A172 (cell line): ENCODE results near the gene TBC1D9B. TPM values are rescaled to one million over a fixed set of nuclear protein-coding genes. Genes with fewer than 3 reads are reported as not detected.

Experiments used
- DNase-seq: peaks from one replicate; pipeline ENCODE4 v3.0.0-alpha.2; 2015; ENCODE audit warnings: low spot score
- total RNA-seq: library from RNA; depleted of rRNA; stranded (reverse); fragments of >200 nt; shearing (Covaris generic); gene quantifications from 2 replicates; pipeline ENCODE4 v1.2.3, GENCODE V29; 2014; rRNA removed

TBC1D9B gene
- total RNA-seq = 72.4 and 87.9 TPM in 2 replicates

DNA sequence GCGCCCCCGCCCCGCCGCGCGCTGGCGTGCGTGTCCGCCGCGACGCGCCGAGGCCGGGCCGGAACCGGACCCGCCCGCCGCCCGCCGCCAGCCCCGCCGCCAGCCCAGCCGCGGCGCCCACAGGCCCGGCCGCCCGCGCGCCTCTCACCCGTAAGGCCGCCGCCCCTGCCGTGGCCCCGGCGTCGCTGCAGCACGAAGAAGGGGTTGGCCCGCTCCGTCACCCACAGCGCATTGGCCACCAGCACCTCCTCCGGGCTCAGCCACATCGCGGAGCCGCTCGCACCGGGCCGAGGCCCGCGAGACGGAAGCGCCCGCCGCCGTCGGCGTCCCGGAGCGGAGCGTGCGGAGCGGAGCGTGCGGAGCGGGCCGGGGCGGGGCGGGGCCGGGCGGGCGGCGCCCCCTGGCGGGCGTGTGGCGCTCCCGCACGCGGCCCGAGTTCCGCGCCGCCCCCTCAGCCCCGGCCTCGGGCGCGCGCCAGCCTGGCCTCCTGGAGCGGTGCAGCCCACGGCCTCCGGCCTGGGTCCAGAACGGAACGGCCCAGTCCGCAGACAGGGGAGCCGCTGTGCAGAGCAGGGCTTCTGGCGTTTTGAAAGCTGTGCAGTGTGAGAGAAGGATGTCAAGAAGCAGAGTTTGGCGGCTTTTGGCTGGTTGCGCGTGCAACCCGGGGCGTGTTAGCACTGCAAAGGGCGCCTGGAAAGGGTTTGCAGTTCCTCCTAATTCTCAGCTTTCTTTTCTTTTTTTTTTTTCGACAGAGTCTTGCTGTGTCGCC, at the start of gene TBC1D9B:
Gene TBC1D9B, minus strand, starts transcription at position 342 of the 769 bp plus-strand sequence. Its CDS starts 76 bp downstream, at position 266.
- DNase-seq = peak; percentile 40

DNA sequence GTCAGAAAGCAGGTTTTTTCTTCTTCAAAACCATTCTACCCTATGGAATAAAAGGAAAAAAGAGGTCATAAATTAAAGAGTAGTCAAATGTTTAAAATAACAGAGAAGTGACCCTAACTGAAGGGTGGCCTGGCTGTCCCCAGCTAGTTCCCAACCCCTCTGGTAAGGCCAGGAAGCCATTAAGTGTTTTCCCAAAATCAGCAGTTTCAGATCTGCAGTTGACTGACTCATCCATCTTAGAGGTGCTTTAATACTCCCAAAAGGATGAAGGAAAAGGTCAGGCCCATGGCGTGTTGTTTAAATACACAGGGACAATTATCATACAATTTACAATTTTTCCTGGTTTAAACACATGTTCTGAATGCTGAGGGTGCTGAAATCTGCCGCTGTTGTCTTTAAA, 47.9 kb upstream of the TBC1D9B start:
- DNase-seq = no peak

DNA sequence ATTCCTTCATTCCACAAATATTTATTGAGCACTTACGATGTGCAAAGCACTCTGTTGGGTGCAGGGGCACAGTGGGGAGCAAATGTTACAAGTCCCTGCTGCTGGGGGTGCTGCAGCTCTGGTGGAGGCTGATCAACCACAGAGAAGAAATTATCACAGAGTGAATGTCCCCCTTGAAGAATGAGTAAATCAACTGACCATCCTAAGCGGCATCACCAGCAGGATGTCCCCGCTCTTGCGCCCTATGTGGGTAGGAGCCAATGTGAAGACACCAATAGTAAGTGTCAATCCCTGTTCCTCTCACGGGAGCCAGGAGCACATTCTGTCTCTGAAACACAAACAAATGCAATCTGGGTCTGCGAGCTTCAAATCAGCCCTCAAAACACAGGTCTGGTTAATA, 47.4 kb upstream of the TBC1D9B start:
- no peak for DNase-seq

DNA sequence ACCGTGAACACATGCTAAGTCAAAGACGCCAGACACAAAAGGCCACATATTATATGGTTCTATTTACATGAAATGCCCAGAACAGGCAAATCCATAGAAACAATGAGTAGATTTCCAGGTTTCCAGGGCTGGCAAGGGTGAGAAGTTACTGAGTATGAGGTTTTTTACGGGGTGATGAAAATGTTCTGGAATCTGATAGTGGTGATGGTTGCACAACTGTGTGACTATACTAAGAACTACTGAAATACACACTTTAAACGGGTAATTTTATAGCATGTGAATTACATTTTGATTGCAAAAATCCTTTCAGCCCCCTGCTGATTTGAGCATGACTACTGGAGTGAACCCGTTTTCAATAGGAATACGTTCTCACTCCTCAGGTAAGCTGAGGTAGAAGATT, 46.7 kb upstream of the TBC1D9B start:
- no peak for DNase-seq

DNA sequence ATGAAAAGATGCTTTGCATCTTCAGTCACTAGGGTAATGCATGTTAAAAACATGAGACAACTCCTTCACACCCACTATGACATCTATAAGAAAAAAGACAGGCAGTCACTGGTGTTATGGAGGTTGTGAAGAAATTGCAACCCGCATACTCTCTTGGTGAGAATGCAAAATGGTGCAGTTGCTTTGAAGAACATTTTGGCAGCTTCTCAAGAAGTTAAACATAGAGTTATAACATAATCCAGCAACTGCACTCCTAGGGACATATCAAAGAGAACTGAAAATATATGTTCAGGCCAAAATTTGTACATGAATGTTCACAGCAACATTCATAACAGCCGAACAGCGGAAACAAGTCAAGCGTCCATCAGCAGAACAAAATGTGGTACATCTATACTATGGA, 46.3 kb upstream of the TBC1D9B start:
- no peak for DNase-seq

DNA sequence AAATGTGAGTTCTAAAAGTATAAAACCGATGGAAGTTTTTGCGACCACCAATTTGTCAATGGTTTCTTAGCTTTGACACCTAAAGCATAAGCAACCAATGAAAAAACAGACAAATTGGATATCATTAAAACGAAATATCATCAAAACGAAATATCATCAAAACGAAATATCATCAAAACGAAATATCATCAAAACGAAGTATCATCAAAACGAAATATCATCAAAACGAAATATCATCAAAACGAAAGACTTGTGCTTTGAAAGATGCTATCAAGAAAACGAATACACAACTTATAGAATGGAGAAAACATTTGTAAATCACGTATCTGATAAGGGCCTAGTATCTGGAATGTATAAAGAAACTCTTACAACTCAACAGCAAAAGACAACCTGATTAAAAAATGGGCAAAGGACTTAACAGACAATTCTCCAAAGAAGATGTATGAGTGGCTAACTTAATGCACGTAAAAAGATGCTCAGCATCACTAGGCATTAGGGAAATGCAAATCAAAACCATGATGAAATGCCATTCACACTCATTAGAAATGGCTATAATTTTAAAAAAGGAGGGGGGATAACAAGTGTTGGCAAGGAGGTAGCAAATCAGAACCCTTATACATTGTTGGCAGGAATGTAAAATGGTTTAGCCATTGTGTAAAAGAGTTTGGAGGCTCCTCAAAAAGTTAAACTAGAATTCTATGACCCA, 29.4 kb upstream of the TBC1D9B start:
- DNase-seq = no peak

DNA sequence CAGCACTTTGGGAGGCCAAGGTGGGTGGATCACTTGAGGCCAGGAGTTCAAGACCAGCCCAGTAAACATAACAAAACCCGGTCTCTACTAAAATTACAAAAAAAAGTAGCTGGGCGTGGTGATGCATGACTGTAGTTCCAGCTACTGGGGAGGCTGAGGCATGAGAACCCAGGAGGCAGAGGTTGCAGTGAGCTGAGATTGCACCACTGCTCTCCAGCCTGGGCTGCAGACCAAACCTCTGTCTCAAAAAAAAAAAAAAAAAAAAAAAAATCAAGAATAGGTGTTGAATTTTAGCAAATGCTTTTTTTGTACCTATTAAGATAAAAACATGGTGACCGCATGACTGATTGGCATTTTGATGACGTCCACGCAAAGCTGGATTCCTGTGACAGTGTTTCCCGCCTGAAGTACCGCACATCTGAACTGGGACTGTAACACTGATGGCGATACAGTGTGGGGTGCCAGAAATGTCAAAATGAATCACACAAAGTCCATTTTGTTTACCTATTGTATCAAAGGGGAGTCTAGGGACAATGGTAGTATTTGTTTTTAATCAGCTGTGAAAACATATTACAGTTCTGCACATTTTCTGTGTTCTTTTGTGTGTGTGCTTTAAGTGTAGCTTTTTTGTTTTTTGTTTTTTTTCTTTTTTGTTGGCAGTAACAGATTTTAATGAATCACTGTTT, 23.2 kb upstream of the TBC1D9B start:
- DNase-seq = no peak

DNA sequence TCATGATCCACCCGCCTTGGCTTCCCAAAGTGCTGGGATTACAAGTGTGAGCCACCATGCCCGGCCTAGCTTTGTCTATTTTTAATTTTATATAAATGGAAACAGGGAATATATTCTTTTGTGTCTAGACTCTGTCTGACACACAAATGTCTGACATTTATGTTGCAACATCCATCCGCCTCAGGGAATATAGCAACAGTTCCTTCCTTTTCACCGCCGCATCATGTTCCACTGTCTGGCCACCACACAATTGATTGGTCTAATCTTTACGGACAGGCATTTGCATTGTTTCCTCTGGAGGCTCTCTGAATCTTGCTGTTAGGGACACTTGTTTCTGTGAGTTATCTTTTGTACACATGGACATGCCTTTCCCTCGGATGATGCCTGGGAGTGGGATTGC, 20.1 kb upstream of the TBC1D9B start:
- DNase-seq = no peak

DNA sequence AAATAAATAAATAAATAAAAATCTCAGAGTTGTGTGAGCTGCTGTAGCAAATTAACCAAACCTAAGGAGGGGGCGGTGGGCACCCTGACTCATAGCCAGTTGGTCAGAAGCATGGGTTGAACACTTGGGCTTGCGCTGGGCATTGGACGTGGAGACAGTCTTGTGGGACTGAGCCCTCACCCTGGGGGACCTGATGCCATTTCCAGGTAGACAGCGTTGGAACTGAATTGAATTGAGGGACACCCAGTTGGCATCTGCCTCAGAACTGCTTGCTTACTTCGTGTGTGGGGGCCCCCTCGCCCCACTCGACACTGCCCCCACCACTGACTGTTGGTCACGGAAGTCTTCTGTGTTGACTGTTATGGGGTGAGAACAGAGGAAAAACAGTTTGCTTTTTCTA, 19.0 kb upstream of the TBC1D9B start:
- DNase-seq = no peak

DNA sequence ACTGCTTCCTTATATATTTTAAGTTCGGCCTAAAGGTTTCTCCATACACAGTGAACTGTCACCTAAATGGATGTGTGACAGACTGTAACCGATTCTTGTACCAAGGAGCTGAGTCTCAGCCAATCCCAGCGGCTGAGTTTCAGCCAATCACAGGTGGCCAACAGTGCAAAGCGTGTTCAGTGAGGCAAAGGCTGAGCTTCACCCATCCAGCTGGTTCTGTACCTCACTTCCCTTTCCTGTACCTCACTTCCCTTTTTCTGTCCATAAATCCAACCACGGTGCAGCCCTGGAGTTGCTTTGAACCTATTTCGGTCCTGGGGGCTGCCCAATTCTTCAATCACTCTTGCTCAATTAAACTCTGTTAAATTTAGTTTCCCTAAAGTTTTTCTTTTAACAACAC, 15.7 kb upstream of the TBC1D9B start:
- no peak for DNase-seq

DNA sequence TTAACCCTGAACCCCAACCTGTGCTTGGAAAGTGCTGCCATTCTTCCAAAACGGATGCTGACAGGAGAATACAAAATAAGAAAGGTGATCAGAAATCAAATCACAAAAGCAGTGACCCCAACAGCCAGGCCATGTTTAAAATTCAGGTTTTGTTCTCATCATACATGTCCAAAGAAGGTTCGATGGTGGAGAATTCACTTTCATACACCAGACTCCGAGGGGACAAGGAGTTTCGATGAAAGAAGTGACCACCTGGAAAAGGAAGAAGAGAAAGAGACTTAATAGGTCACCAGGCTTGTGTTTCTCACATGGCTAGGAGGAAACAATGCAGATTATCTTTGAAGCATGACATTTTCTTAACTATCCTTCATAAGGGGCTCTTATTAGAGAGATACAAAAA, 12.5 kb upstream of the TBC1D9B start:
- no peak for DNase-seq

DNA sequence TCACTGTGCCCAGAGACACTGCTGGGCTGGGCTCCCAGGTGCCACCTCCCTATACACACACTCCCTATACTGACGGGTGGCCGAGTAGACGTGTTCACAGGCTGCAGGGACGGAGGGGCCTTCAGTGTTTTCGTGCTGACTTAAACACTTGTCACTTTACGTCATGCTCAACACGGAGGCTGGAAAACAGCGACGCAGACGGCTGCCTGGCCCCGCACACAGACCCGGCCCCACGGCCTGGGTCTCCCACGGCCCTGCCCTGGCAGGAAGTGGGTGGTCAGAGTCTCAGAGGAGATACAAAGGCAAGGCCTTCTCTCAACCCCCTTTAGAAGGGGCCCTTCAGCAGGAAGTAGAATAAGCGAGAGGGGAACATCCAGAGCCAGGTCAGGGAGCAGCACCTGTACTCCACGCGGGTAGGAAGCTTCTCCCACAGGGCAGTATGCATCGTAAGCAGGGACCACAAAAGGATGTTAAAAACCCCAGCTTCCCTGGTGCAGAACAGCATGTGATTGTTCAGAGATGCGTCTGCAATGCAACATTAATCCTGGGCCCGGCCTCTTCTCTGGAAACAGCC, 11.9 kb upstream of the TBC1D9B start:
- DNase-seq = no peak

DNA sequence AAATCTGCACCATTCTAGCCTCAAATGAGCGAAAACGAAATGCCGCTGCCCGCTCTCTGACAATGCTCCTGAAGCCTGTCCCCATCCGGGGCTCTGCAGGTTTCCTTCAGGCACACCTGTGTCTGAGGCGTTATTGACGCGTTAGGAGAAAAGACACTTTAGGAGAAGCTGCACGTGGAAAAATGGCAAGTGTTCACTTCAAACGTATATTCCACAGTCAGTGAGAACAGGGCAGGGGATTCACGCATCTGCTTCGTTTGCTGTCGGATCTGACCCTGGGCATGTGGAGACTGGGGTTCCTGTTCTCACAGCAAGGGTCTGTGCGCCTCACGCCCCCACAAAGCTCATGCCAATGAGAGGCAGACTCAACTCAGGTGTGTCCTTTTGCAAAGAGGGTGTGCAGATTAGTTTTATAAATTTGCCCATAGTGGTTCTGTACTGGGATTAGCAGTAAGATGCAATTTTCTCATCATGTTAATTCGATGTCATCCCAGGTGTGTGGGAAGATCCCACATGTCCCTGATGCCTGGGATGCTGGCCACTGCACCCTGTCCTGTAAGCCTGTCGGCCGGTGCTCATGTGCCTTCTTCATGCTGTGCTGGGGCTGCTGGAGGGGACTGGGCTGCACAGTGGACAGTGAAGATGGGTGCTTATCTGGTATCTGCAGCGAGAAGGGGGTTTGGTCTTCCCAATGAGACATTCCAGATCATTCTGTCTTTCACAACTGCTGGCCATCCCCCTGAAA, 11.2 kb upstream of the TBC1D9B start:
- DNase-seq = no peak

DNA sequence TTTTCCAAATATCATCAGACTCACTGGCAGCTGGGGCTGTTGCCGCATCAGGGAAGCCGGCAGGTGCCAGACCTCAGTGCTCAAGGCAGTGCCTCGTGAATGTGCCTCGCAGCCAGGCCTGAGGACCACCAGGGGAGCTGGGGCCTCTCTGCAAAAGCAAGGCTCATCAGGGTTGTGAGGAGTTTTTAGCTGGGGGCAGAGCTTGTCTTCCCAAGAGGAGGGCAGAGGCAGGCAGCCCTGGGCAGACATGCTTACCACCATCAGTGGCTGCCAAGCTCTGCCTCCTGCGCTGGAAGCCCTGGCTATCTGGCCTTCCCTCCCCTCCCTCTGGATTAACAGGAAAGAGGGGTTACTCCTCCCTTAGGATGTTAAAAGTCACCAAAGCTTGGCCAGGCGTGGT, 8.8 kb upstream of the TBC1D9B start:
- DNase-seq = no peak

DNA sequence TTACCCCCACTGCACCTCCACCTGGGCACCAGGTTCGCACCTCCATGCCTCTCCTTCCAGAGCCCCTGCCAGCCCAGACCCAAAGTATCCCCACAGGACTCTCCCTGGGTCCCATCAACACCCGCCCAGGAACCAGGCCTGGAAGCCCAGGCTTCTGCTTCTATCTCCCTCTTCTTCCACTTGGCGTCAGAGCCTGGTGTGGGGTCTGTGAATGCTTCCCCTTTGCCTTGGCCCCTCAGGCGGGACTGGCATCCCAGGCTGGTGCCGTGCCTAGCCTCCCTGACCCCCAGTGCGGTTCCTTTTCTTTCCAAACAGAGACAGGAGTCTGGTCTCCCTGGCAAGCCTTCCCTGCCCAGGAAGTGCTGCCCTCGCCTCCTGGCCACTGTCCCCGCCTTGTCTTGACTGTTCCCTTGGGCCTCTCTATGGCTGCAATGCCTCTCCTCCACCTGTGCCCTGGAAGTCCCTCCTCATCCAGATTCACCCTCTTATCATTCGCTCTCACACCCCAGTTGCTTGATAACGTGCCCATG, 7.8 kb upstream of the TBC1D9B start:
- DNase-seq = no peak

DNA sequence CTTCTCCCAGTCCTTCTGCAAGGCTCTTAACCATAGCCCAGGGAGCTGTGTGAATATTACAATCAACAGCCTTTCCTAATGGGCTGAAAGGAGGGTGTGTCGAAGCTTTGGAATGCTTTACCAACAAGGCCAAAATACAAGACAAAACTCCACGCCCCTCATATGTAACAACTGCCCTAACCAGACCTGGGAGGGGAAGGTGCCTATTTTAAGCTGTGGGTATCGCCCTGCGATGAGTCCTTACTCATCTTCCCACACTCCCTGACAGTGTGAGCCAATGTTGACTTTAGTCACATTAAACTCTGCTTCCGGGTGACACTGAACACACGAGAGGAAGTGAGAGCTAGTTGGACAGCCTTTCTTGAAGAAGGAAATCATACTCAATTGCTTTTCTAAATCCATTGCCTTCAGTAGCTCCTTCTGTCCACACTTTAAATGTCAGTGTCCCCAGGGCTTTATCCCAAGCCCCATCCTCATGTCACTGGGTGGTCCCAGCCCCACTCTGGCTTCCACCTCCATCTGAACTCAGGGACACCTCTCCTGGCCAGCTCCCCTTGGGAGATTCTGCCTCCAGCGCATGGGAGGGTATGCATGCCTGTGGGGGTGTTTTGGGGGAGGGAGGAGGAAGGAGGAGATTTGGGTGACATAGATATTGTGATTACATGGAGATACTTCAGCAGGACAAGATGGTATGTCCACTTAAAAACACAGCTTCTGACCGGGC, 6.5 kb upstream of the TBC1D9B start:
- DNase-seq = peak; percentile 79

DNA sequence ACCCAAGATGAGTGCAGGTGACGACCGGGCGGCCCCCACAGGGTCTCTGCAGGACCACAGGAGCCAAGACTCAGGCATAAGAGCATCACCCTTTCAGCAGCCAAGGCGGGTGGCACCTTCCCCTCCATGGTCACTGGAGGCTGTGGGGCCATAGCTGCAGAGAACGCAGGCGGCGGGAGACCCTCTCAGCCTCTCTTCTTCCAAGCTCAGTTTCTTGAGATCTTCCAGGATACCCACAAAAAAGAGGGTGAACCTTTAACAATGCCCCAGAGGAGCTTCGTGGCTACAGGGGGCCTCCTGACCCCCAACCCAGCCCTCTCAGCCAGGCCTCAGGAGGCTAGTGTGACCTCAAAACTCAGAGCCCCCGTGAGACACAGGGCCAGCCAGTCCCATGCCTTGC, 5.8 kb upstream of the TBC1D9B start:
- no peak for DNase-seq

DNA sequence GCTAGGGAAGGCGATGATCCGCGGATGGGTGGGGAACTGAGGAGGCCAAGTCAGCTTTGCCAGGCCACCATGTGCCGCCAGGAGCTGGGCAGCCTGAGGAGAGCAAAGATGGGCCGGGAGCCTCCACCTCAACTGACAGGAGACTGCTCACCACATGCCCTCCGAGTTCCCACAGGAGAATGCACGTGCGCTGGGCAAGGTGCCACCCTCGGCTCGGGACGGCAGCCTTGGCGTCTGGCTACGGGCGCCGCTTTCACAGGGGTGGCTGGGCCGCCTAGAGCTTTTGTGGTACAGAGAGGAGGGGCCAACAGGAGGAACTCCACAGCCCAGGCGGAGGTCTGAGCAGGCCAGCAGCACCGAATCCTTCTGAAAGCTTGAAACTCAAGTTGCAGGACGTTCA, 5.3 kb upstream of the TBC1D9B start:
- DNase-seq = no peak

DNA sequence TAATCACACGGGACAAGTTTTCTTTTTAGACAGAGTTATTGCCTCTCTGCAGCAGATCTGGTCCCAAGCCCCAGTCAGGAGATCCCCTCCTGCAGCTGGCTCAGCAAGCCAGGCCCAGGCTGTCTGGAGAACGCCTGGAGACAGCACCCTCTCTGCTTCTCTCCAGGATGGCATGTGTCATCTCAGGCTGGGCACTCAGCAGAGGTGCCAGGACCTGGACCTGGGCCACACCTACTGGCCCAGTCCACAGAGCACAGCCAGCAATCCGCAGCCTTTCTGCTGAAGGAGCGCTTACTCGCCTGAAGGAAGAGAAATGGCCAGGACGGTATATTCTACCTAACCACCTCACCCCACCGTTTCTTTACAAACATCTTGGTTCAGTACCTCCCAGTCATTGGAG, 4.7 kb upstream of the TBC1D9B start:
- no peak for DNase-seq

DNA sequence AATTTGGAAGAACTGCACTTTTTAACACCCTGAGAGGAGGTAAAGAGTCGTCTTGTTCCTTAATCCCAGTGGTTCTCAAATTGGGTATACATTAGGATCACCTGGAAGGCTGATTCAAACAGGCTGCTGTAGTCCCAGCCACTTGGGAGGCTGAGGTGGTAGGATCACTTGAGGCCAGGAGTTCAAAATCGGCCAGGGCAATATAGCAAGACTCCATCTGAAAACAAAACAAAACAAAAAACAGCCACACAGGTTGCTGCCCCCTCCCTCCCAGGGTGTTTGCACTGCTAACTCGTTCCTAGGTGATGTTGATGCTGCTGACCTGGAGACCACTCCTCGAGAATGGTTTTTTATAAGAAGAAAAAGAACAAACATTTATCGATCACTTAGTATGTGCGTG, 1.5 kb upstream of the TBC1D9B start:
- DNase-seq = no peak

DNA sequence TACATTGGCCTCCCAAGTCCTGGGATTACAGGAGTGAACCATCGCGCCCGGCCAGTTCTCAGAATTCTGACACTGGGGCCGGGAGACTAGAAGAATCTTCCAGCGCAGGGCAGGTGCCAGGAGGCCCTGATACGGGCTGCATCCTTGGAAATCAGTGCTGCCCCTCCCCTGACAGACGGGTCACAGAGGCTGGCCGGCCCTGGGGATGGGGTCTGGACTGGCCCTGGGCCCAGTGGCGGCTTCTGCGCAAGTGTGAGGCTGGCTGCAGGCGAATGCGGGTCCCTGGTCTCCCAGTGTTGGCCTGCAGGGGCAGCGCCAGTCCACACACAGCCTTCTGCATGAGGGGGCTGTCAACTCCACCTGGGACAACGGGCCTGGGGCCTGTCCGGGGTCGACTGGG, 831 bp upstream of the TBC1D9B start:
- no peak for DNase-seq
